ENCODE measurements around the gene PRMT9. TPM values are rescaled to one million over a fixed set of nuclear protein-coding genes. Genes with fewer than 3 reads are reported as not detected.

PRMT9 gene
- total and polyA plus RNA-seq, 9 of the 15 experiments (the other 6 are each of a cell fraction or from before 2014, with no cell fraction given) = 3.5 to 15.6 (median 7.2) TPM

GRCh38 chr4:147709999-147710398 lies 26.0 kb upstream of the PRMT9 start:
- H3K9me1 ChIP-seq (ENCODE audit: control insufficient read depth, insufficient read depth, low read length) = no peaks in the 10 kb centered on the region
- no peaks in the 10 kb centered on the region for H3K36me3 ChIP-seq (ENCODE audit: control insufficient read depth, insufficient read depth, low read length)
- intact Hi-C loops (cut with micrococcal nuclease) = no loop called here
- no peak overlapping the region for H3K4me3 ChIP-seq
- FAIRE-seq (no peak), DNase-seq (ENCODE audit: extremely low read depth in 1 of 4, low spot score in 3 of 4) (no peak), ATAC-seq (peak; percentile 44)
- no peak overlapping the region for H3K4me2 ChIP-seq (ENCODE audit: insufficient read depth, low read length)
- BruUV-seq (replicated peaks) = no TSS peak
- in situ Hi-C loops (cut with MboI) = no loop called here
- no peaks in the 10 kb centered on the region for H3K9me3 ChIP-seq (replicated peaks; ENCODE audit: control insufficient read depth, insufficient read depth, low read depth, low read length)
- H3K27ac ChIP-seq (ENCODE audit: extremely low read depth, low read depth, low read length) = no peak overlapping the region
- WGBS (ENCODE audit: insufficient coverage, low coverage, missing lambda C conversion rate) = 52% methylated on average over 4 of the region's 5 CpGs
- no peaks in the 10 kb centered on the region for H4K20me1 ChIP-seq (replicated peaks; ENCODE audit: control insufficient read depth, insufficient read depth, low read length)
- TF ChIP-seq ZNF445 (CRISPR knock-in tag; IDR thresholded peaks at IDR 0.05; ENCODE audit: low read depth) = no peak
- TF ChIP-seq, protein P1, sequence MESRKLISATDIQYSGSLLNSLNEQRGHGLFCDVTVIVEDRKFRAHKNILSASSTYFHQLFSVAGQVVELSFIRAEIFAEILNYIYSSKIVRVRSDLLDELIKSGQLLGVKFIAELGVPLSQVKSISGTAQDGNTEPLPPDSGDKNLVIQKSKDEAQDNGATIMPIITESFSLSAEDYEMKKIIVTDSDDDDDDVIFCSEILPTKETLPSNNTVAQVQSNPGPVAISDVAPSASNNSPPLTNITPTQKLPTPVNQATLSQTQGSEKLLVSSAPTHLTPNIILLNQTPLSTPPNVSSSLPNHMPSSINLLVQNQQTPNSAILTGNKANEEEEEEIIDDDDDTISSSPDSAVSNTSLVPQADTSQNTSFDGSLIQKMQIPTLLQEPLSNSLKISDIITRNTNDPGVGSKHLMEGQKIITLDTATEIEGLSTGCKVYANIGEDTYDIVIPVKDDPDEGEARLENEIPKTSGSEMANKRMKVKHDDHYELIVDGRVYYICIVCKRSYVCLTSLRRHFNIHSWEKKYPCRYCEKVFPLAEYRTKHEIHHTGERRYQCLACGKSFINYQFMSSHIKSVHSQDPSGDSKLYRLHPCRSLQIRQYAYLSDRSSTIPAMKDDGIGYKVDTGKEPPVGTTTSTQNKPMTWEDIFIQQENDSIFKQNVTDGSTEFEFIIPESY (CRISPR knock-in tag; IDR thresholded peaks at IDR 0.05) = peak; percentile 36; the same call in 1 of the 2 replicates
- TF ChIP-seq, protein P2, sequence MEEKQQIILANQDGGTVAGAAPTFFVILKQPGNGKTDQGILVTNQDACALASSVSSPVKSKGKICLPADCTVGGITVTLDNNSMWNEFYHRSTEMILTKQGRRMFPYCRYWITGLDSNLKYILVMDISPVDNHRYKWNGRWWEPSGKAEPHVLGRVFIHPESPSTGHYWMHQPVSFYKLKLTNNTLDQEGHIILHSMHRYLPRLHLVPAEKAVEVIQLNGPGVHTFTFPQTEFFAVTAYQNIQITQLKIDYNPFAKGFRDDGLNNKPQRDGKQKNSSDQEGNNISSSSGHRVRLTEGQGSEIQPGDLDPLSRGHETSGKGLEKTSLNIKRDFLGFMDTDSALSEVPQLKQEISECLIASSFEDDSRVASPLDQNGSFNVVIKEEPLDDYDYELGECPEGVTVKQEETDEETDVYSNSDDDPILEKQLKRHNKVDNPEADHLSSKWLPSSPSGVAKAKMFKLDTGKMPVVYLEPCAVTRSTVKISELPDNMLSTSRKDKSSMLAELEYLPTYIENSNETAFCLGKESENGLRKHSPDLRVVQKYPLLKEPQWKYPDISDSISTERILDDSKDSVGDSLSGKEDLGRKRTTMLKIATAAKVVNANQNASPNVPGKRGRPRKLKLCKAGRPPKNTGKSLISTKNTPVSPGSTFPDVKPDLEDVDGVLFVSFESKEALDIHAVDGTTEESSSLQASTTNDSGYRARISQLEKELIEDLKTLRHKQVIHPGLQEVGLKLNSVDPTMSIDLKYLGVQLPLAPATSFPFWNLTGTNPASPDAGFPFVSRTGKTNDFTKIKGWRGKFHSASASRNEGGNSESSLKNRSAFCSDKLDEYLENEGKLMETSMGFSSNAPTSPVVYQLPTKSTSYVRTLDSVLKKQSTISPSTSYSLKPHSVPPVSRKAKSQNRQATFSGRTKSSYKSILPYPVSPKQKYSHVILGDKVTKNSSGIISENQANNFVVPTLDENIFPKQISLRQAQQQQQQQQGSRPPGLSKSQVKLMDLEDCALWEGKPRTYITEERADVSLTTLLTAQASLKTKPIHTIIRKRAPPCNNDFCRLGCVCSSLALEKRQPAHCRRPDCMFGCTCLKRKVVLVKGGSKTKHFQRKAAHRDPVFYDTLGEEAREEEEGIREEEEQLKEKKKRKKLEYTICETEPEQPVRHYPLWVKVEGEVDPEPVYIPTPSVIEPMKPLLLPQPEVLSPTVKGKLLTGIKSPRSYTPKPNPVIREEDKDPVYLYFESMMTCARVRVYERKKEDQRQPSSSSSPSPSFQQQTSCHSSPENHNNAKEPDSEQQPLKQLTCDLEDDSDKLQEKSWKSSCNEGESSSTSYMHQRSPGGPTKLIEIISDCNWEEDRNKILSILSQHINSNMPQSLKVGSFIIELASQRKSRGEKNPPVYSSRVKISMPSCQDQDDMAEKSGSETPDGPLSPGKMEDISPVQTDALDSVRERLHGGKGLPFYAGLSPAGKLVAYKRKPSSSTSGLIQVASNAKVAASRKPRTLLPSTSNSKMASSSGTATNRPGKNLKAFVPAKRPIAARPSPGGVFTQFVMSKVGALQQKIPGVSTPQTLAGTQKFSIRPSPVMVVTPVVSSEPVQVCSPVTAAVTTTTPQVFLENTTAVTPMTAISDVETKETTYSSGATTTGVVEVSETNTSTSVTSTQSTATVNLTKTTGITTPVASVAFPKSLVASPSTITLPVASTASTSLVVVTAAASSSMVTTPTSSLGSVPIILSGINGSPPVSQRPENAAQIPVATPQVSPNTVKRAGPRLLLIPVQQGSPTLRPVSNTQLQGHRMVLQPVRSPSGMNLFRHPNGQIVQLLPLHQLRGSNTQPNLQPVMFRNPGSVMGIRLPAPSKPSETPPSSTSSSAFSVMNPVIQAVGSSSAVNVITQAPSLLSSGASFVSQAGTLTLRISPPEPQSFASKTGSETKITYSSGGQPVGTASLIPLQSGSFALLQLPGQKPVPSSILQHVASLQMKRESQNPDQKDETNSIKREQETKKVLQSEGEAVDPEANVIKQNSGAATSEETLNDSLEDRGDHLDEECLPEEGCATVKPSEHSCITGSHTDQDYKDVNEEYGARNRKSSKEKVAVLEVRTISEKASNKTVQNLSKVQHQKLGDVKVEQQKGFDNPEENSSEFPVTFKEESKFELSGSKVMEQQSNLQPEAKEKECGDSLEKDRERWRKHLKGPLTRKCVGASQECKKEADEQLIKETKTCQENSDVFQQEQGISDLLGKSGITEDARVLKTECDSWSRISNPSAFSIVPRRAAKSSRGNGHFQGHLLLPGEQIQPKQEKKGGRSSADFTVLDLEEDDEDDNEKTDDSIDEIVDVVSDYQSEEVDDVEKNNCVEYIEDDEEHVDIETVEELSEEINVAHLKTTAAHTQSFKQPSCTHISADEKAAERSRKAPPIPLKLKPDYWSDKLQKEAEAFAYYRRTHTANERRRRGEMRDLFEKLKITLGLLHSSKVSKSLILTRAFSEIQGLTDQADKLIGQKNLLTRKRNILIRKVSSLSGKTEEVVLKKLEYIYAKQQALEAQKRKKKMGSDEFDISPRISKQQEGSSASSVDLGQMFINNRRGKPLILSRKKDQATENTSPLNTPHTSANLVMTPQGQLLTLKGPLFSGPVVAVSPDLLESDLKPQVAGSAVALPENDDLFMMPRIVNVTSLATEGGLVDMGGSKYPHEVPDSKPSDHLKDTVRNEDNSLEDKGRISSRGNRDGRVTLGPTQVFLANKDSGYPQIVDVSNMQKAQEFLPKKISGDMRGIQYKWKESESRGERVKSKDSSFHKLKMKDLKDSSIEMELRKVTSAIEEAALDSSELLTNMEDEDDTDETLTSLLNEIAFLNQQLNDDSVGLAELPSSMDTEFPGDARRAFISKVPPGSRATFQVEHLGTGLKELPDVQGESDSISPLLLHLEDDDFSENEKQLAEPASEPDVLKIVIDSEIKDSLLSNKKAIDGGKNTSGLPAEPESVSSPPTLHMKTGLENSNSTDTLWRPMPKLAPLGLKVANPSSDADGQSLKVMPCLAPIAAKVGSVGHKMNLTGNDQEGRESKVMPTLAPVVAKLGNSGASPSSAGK (IDR thresholded peaks at IDR 0.05) = no peak
- no peak for TF ChIP-seq MECOM (CRISPR knock-in tag; IDR thresholded peaks at IDR 0.05)
- no peaks in the 10 kb centered on the region for H3K4me1 ChIP-seq (replicated peaks in 1 of 2; ENCODE audit: control insufficient read depth in 2 of 2, insufficient read depth in 2 of 2, low read length in 2 of 2)
- no peaks in the 10 kb centered on the region; a peak in 1 of 5 replicates for H3K27me3 ChIP-seq (ENCODE audit: control insufficient read depth in 2 of 2, insufficient read depth in 2 of 2, low read length in 2 of 2)
- POLR2A ChIA-PET = no interaction called here
- H3K79me2 ChIP-seq (ENCODE audit: control insufficient read depth, insufficient read depth, low read length) = no peaks in the 10 kb centered on the region
- H3K9ac ChIP-seq (ENCODE audit: insufficient read depth in 1 of 2, low read depth in 2 of 2, low read length in 2 of 2) = no peak overlapping the region
- H2AFZ ChIP-seq (ENCODE audit: low read depth, low read length) = peak overlapping the region; percentile 79; the same call in 1 of the 2 replicates
- CTCF ChIA-PET (ENCODE audit: low intra/inter-chr PET ratio) = no interaction called here

Data from K562 (cell line).